Measurements from ENCODE around the gene UPK1A. TPM values are rescaled to one million over a fixed set of nuclear protein-coding genes. Genes with fewer than 3 reads are reported as not detected.

UPK1A gene
- total RNA-seq, 1 experiment from 2014 or later: not detected

DNA sequence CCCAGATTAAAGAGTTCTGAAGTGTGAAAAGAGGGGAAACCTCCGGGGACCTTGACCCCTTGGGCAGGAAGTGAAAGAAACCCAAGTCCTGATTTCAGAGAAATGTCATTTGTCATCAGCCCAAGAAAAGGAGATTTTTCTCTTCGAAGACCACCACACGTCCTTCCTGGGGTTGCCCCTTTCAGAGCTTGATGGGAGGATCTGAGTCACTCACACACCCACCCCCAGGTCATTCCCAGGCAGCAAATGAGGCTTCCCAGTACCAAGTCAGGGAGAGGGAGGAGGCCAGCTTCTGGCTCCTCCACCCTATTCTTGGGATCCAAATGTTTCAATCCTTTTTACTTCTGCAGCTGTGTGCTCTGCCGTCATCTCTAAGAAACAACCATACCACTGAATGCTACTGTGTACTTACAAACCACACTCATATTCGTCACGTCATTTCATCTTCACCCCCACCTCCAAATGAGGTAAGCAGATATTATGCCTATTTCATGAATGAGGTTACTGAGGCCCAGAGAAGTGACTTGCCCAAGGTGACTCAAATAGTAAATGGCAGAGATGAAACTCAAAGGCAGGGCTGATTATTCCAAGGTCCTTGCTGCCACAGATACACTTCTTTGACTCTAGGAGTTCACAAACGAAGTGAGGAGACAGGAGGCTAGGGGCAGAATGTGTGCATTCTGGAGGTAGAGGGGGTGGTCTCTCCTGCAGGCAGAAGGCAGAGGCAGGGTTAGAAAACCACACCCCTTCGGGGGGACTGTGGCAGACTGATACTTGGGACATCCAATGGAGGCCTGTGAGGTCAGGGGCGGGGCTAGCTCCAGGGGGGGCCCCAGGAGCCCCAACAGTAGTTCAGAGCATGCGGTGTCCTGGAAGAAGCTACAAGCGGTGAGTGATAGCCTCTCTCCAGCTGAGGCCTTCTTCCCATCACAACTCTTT lies 46.5 kb downstream of the UPK1A start:
- peaks cover 18% of the 10 kb centered on the region for H3K4me1 Mint-ChIP-seq (ENCODE audit: low read depth, unreplicated experiment)
- H3K9me3 Mint-ChIP-seq (ENCODE audit: low read depth, unreplicated experiment): no peaks in the 10 kb centered on the region
- DNase-seq: no peak
- H3K27ac Mint-ChIP-seq (ENCODE audit: unreplicated experiment): no peak overlapping the region
- TF ChIP-seq CTCF (IDR thresholded peaks at IDR 0.05; ENCODE audit: unreplicated experiment): no peak
- H3K36me3 Mint-ChIP-seq (ENCODE audit: insufficient read depth, unreplicated experiment): peaks cover 22% of the 10 kb centered on the region
- no TSS peak for BruUV-seq (replicated peaks)
- intact Hi-C loops (cut with micrococcal nuclease; ENCODE audit: unreplicated experiment): no loop called here
- H3K4me3 Mint-ChIP-seq (ENCODE audit: low read depth, unreplicated experiment): no peak overlapping the region
- CTCF ChIA-PET: no interaction called here
- H3K27me3 Mint-ChIP-seq (ENCODE audit: unreplicated experiment): peaks cover 58% of the 10 kb centered on the region

DNA sequence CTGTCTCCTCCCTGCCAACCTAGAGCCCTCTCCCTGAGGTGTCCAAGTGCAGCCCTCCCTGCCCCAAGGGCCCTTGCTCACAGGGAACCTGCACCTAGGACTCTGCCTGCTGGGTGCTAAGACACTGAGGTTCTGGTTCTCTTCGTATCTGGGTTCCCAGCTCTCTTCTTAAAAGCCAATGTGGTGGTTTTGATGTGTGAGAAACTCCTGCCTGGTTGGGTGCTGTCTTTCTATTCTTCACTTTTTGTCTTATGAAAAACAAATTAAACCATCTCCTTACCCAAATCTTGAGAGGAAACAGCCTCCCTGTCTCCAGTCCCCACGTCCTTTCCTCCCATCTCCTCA lies 47.2 kb downstream of the UPK1A start:
- Mint-ChIP-seq H3K27ac (ENCODE audit: unreplicated experiment) (no peak overlapping the region), H3K27me3 (ENCODE audit: unreplicated experiment) (peaks cover 53% of the 10 kb centered on the region), H3K9me3 (ENCODE audit: low read depth, unreplicated experiment) (no peaks in the 10 kb centered on the region), H3K4me1 (ENCODE audit: low read depth, unreplicated experiment) (peaks cover 18% of the 10 kb centered on the region), H3K4me3 (ENCODE audit: low read depth, unreplicated experiment) (no peak overlapping the region), H3K36me3 (ENCODE audit: insufficient read depth, unreplicated experiment) (peaks cover 26% of the 10 kb centered on the region)
- TF ChIP-seq CTCF (IDR thresholded peaks at IDR 0.05; ENCODE audit: unreplicated experiment): no peak
- BruUV-seq (replicated peaks): no TSS peak
- intact Hi-C loops (cut with micrococcal nuclease; ENCODE audit: unreplicated experiment): no loop called here
- DNase-seq: no peak
- CTCF ChIA-PET: no interaction called here

DNA sequence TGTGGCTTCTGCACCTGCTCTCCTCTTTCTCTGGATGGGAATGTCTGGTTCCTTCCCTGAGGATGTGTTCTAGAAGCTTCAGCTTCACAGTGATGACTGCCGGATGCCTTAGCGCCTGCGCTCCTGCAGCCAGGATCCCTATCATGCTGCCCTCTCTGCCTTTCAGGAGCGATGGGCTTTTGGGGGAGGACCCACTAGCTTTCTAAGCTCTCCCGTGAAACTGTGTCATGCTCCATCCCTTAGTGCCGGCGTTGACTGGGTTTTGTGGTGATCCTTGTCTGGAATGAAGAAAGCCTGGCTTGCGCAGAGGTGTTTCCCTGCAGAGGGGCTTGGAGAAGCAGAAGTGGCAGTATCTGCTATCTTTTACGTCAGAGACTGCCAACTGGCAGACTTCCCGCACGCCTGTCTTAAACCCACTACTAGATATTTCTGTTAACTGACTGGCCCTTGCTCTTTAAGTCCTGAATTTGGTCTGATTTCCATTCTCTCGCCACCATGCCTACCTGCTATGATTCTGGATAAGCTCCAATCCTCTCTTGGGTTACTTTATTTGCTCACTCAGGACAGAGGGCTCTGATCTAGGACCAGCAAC lies 47.7 kb downstream of the UPK1A start:
- Mint-ChIP-seq H3K9me3 (ENCODE audit: low read depth, unreplicated experiment) (no peaks in the 10 kb centered on the region), H3K4me3 (ENCODE audit: low read depth, unreplicated experiment) (no peak overlapping the region), H3K36me3 (ENCODE audit: insufficient read depth, unreplicated experiment) (peaks cover 32% of the 10 kb centered on the region), H3K27ac (ENCODE audit: unreplicated experiment) (no peak overlapping the region), H3K27me3 (ENCODE audit: unreplicated experiment) (peaks cover 48% of the 10 kb centered on the region), H3K4me1 (ENCODE audit: low read depth, unreplicated experiment) (peaks cover 18% of the 10 kb centered on the region)
- no peak for DNase-seq
- no TSS peak for BruUV-seq (replicated peaks)
- CTCF ChIA-PET: interaction anchor here (1.3 kb wide), 1 partner anchor 12 kb away, joined by 3 read pairs; no protein-coding TSS in a partner anchor
- intact Hi-C loops (cut with micrococcal nuclease; ENCODE audit: unreplicated experiment): no loop called here
- TF ChIP-seq CTCF (IDR thresholded peaks at IDR 0.05; ENCODE audit: unreplicated experiment): no peak

DNA sequence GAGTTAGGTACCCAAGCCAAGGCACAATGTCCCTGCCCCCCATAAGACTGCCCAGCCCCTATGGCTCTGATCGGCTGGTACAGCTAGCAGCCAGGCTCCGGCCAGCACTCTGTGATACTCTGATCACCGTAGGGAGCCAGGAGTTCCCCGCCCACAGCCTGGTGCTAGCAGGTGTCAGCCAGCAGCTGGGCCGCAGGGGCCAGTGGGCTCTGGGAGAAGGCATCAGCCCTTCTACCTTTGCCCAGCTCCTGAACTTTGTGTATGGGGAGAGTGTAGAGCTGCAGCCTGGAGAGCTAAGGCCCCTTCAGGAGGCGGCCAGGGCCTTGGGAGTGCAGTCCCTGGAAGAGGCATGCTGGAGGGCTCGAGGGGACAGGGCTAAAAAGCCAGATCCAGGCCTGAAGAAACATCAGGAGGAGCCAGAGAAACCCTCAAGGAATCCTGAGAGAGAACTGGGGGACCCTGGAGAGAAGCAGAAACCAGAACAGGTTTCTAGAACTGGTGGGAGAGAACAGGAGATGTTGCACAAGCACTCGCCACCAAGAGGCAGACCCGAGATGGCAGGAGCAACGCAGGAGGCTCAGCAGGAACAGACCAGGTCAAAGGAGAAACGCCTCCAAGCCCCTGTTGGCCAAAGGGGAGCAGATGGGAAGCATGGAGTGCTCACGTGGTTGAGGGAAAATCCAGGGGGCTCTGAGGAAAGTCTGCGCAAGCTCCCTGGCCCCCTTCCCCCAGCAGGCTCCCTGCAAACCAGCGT lies 48.5 kb downstream of the UPK1A start:
- DNase-seq: no peak
- Mint-ChIP-seq H3K9me3 (ENCODE audit: low read depth, unreplicated experiment) (no peaks in the 10 kb centered on the region), H3K4me3 (ENCODE audit: low read depth, unreplicated experiment) (peak overlapping the region; percentile 77), H3K36me3 (ENCODE audit: insufficient read depth, unreplicated experiment) (peaks cover 39% of the 10 kb centered on the region), H3K27ac (ENCODE audit: unreplicated experiment) (peak overlapping the region; percentile 43), H3K27me3 (ENCODE audit: unreplicated experiment) (peaks cover 47% of the 10 kb centered on the region), H3K4me1 (ENCODE audit: low read depth, unreplicated experiment) (peaks cover 25% of the 10 kb centered on the region)
- no peak for TF ChIP-seq CTCF (IDR thresholded peaks at IDR 0.05; ENCODE audit: unreplicated experiment)
- BruUV-seq (replicated peaks): no TSS peak
- intact Hi-C loops (cut with micrococcal nuclease; ENCODE audit: unreplicated experiment): no loop called here
- CTCF ChIA-PET: interaction anchor here (1.3 kb wide), 1 partner anchor 13 kb away, joined by 3 read pairs; no protein-coding TSS in a partner anchor

All from Calu3 (cell line).